Measurements from ENCODE around the gene ENDOD1.

DNA sequence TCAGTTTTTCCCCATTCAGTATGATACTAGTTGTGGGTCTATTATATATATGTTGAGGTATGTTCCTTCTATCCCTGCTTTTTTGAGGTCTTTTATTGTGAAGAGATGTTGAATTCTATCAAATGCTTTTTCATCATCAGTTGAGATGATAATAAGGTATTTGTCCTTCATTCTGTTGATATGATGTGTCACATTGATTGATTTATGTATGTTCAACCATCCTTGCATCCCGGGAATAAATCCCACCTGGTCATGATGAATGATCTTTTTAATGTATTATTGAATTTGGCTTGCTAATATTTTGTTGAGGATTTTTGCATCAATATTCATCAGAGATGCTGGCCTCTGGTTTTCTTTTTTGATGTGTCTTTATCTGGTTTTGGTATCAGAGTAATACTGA lies 26.0 kb downstream of the ENDOD1 start:
- TF ChIP-seq, protein P1, sequence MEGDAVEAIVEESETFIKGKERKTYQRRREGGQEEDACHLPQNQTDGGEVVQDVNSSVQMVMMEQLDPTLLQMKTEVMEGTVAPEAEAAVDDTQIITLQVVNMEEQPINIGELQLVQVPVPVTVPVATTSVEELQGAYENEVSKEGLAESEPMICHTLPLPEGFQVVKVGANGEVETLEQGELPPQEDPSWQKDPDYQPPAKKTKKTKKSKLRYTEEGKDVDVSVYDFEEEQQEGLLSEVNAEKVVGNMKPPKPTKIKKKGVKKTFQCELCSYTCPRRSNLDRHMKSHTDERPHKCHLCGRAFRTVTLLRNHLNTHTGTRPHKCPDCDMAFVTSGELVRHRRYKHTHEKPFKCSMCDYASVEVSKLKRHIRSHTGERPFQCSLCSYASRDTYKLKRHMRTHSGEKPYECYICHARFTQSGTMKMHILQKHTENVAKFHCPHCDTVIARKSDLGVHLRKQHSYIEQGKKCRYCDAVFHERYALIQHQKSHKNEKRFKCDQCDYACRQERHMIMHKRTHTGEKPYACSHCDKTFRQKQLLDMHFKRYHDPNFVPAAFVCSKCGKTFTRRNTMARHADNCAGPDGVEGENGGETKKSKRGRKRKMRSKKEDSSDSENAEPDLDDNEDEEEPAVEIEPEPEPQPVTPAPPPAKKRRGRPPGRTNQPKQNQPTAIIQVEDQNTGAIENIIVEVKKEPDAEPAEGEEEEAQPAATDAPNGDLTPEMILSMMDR (IDR thresholded peaks at IDR 0.05): no peak
- TF ChIP-seq POLR2AphosphoS5 (IDR thresholded peaks at IDR 0.05; ENCODE audit: insufficient read depth in 1 of 2, low read depth in 1 of 2) (no peak), POLR2A (IDR thresholded peaks at IDR 0.05) (no peak)

Measured in vagina (tissue), 2 donors.